K562 (cell line): Measurements from ENCODE around the gene CAPN5. TPM values are rescaled to one million over a fixed set of nuclear protein-coding genes. Genes with fewer than 3 reads are reported as not detected.
A peak's percentile ranks its signal among the peaks of the same experiment; 100 is the strongest.

Experiments
- FOXA3 ChIP-seq, 2 experiments: fragments of 450-650 bp in 1 of 2; sonication (generic) in 1 of 2; formaldehyde crosslinking; IDR thresholded peaks in 1 of 2; conservative IDR thresholded peaks in 1 of 2; 2 replicates each; pipeline versions ENCODE4 v1.4.0 to v1.8.0; 2020 to 2022; ENCODE audit warnings: mild to moderate bottlenecking in 2 of 2, missing genetic modification reagents in 1 of 2
- NFIC ChIP-seq: fragments of 450-650 bp; IDR thresholded peaks from 2 replicates; pipeline ENCODE4 v1.6.1; 2017; ENCODE audit warnings: mild to moderate bottlenecking, inconsistent platforms
- PURB ChIP-seq: sonication (generic); formaldehyde crosslinking; IDR thresholded peaks from 2 replicates; pipeline ENCODE4 v1.9.0; 2021; ENCODE audit warnings: low read depth, mild to moderate bottlenecking, missing genetic modification reagents
- SAP30 ChIP-seq: fragments of 200-600 bp; sonication (generic); IDR thresholded peaks from 2 replicates; pipeline ENCODE4 v1.6.1; 2012; ENCODE audit warnings: borderline replicate concordance, low read depth, mild to moderate bottlenecking, moderate library complexity, low read length, control low read depth, inconsistent platforms; ENCODE audit not compliant: insufficient read depth, poor library complexity, severe bottlenecking
- ZC3H4 ChIP-seq: sonication (generic); formaldehyde crosslinking; IDR thresholded peaks from 2 replicates; pipeline ENCODE4 v1.9.0; 2021; ENCODE audit warnings: missing genetic modification reagents, borderline replicate concordance
- ZC3H8 ChIP-seq: fragments of 450-650 bp; IDR thresholded peaks from 2 replicates; pipeline ENCODE4 v1.6.1; 2017
- ZNF174 ChIP-seq: fragments of 250-450 bp; sonication (Bioruptor Pico); IDR thresholded peaks from 2 replicates; pipeline ENCODE4 v1.4.0; 2020; ENCODE audit warnings: mild to moderate bottlenecking
- ZNF217 ChIP-seq: sonication (generic); formaldehyde crosslinking; IDR thresholded peaks from 2 replicates; pipeline ENCODE4 v1.8.0; 2022; ENCODE audit warnings: mild to moderate bottlenecking, missing genetic modification reagents
- ZNF354B ChIP-seq: fragments of 250-450 bp; sonication (Bioruptor Pico); IDR thresholded peaks from 2 replicates; pipeline ENCODE4 v1.4.0; 2020
- polyA plus RNA-seq, 8 experiments: library from polyadenylated mRNA; depleted of rRNA in 4 of 8; stranded (reverse) in 5 of 8; unstranded in 3 of 8; fragments of >200 nt; fragmentation: Nextera tagmentation in 2 of 8; fragmentation: Illumina TruSeq in 1 of 8; extraction: Ambion mirVana in 2 of 8; extraction: Trizol in 1 of 8; gene quantifications; 2 replicates each; pipeline versions ENCODE4 v1.2.1 to v1.2.3, GENCODE V29; 2011 to 2014; ENCODE audit warnings: inconsistent platforms in 1 of 8, missing spikeins in 1 of 8
- total RNA-seq, 7 experiments: library from RNA; depleted of rRNA in 6 of 7; stranded (reverse); fragments of >200 nt in 6 of 7; fragmentation: Illumina TruSeq in 2 of 7; extraction: Trizol in 2 of 7; gene quantifications; 2 replicates each; pipeline versions ENCODE4 v1.2.1 to v1.2.3, GENCODE V29; 2011 to 2021; ENCODE audit warnings: low replicate concordance in 1 of 7
- TF ChIP-seq, protein P1 (sequence below): fragments of 250-450 bp; sonication (Bioruptor Pico); IDR thresholded peaks from 2 replicates; pipeline ENCODE4 v1.4.0; 2020; ENCODE audit warnings: borderline replicate concordance
- TF ChIP-seq, protein P2 (sequence below): fragments of 450-650 bp; formaldehyde crosslinking; IDR thresholded peaks from 2 replicates; pipeline ENCODE4 v1.4.0; 2020; ENCODE audit warnings: mild to moderate bottlenecking, moderate library complexity
- TF ChIP-seq, protein P3 (sequence below), 2 experiments: IDR thresholded peaks; 2 replicates each; pipeline ENCODE4 v1.6.1; 2011; ENCODE audit warnings: borderline replicate concordance in 1 of 2, control low read depth in 1 of 2, low read depth in 1 of 2, low read length in 1 of 2, mild to moderate bottlenecking in 1 of 2, mixed read lengths in 1 of 2, moderate library complexity in 1 of 2; ENCODE audit not compliant: insufficient read depth in 1 of 2, insufficient read length in 1 of 2, poor library complexity in 1 of 2, severe bottlenecking in 1 of 2; ENCODE audit errors: extremely low read depth in 1 of 2
- TF ChIP-seq, protein P4 (sequence below): fragments of 200-800 bp; sonication (Bioruptor generic); IDR thresholded peaks from 2 replicates; pipeline ENCODE4 v1.6.1; 2016; ENCODE audit warnings: missing genetic modification characterization, missing compliant biosample characterization
- TF ChIP-seq, protein P5 (sequence below): sonication (generic); formaldehyde crosslinking; IDR thresholded peaks from 2 replicates; pipeline ENCODE4 v1.8.0; 2022; ENCODE audit warnings: mild to moderate bottlenecking, missing genetic modification reagents, borderline replicate concordance

Gene CAPN5
- total and polyA plus RNA-seq, 9 of the 15 experiments (the other 6 are each of a cell fraction or from before 2014, with no cell fraction given) = 0.04 to 0.44 (median 0.14) TPM; not detected in 2

DNA sequence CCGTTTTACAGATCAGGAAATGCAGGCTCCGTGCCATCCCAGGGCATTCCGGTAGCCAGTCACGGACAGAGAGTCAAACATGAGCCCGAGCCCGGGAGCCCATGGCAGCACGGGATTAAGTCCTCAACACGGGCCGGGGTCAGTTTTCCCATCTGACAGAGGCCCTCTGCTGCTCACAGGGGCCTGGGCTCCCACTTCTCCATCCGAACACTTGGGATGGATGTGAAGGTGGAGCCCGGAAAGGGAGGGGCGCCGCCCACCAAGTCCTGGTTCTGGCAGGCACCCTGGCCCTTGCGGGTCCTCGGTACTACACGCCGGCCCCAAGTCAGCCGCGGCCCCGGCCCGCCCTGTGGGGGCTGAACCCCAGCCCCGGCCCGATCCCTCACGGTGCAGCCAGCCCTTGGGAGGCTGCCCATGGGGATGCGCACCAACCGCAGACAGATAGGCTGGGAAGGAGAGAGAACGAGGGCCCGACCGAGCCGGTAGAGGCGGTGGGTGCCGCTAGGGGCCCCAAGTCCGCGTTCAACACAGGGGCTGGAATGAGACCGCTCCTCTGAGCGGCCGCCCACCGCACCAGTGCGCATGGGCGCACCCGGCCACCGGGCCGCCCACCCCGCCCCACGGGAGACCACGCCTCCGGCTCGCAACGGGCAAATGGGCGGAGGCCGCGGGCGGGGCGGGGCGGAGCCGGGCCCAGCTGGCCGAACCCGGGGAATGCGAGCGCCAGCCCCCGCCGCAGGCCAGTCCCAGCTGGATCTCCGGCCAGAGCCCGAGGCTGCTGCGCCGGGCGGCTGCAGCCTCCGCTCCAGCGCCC, at the start of gene CAPN5 (continued):
- TF ChIP-seq, protein P1, sequence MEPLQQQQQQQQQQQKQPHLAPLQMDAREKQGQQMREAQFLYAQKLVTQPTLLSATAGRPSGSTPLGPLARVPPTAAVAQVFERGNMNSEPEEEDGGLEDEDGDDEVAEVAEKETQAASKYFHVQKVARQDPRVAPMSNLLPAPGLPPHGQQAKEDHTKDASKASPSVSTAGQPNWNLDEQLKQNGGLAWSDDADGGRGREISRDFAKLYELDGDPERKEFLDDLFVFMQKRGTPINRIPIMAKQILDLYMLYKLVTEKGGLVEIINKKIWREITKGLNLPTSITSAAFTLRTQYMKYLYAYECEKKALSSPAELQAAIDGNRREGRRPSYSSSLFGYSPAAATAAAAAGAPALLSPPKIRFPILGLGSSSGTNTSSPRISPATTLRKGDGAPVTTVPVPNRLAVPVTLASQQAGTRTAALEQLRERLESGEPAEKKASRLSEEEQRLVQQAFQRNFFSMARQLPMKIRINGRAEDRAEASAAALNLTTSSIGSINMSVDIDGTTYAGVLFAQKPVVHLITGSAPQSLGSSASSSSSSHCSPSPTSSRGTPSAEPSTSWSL (CRISPR knock-in tag) = no peak
- no peak for TF ChIP-seq ZC3H8
- no peak for TF ChIP-seq FOXA3 (CRISPR knock-in tag; conservative IDR thresholded peaks at IDR 0.05 in 1 of 2, IDR thresholded peaks at IDR 0.05 in 1 of 2)
- no peak for TF ChIP-seq ZC3H4
- TF ChIP-seq ZNF217 = no peak
- TF ChIP-seq SAP30 = peak; percentile 76
- TF ChIP-seq ZNF354B (CRISPR knock-in tag) = no peak
- TF ChIP-seq NFIC = no peak
- TF ChIP-seq, protein P2, sequence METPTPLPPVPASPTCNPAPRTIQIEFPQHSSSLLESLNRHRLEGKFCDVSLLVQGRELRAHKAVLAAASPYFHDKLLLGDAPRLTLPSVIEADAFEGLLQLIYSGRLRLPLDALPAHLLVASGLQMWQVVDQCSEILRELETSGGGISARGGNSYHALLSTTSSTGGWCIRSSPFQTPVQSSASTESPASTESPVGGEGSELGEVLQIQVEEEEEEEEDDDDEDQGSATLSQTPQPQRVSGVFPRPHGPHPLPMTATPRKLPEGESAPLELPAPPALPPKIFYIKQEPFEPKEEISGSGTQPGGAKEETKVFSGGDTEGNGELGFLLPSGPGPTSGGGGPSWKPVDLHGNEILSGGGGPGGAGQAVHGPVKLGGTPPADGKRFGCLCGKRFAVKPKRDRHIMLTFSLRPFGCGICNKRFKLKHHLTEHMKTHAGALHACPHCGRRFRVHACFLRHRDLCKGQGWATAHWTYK (CRISPR knock-in tag) = no peak
- TF ChIP-seq ZNF174 = no peak
- no peak for TF ChIP-seq PURB (CRISPR knock-in tag)
- TF ChIP-seq, protein P3, sequence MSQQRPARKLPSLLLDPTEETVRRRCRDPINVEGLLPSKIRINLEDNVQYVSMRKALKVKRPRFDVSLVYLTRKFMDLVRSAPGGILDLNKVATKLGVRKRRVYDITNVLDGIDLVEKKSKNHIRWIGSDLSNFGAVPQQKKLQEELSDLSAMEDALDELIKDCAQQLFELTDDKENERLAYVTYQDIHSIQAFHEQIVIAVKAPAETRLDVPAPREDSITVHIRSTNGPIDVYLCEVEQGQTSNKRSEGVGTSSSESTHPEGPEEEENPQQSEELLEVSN (IDR thresholded peaks at IDR 0.05; ENCODE audit: borderline replicate concordance in 1 of 2, extremely low read depth in 1 of 2, insufficient read depth in 1 of 2, insufficient read length in 1 of 2, low read depth in 1 of 2, low read length in 1 of 2, poor library complexity in 1 of 2, severe bottlenecking in 1 of 2) = no peak
- TF ChIP-seq, protein P4, sequence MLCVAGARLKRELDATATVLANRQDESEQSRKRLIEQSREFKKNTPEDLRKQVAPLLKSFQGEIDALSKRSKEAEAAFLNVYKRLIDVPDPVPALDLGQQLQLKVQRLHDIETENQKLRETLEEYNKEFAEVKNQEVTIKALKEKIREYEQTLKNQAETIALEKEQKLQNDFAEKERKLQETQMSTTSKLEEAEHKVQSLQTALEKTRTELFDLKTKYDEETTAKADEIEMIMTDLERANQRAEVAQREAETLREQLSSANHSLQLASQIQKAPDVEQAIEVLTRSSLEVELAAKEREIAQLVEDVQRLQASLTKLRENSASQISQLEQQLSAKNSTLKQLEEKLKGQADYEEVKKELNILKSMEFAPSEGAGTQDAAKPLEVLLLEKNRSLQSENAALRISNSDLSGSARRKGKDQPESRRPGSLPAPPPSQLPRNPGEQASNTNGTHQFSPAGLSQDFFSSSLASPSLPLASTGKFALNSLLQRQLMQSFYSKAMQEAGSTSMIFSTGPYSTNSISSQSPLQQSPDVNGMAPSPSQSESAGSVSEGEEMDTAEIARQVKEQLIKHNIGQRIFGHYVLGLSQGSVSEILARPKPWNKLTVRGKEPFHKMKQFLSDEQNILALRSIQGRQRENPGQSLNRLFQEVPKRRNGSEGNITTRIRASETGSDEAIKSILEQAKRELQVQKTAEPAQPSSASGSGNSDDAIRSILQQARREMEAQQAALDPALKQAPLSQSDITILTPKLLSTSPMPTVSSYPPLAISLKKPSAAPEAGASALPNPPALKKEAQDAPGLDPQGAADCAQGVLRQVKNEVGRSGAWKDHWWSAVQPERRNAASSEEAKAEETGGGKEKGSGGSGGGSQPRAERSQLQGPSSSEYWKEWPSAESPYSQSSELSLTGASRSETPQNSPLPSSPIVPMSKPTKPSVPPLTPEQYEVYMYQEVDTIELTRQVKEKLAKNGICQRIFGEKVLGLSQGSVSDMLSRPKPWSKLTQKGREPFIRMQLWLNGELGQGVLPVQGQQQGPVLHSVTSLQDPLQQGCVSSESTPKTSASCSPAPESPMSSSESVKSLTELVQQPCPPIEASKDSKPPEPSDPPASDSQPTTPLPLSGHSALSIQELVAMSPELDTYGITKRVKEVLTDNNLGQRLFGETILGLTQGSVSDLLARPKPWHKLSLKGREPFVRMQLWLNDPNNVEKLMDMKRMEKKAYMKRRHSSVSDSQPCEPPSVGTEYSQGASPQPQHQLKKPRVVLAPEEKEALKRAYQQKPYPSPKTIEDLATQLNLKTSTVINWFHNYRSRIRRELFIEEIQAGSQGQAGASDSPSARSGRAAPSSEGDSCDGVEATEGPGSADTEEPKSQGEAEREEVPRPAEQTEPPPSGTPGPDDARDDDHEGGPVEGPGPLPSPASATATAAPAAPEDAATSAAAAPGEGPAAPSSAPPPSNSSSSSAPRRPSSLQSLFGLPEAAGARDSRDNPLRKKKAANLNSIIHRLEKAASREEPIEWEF (CRISPR knock-in tag) = no peak
- TF ChIP-seq, protein P5, sequence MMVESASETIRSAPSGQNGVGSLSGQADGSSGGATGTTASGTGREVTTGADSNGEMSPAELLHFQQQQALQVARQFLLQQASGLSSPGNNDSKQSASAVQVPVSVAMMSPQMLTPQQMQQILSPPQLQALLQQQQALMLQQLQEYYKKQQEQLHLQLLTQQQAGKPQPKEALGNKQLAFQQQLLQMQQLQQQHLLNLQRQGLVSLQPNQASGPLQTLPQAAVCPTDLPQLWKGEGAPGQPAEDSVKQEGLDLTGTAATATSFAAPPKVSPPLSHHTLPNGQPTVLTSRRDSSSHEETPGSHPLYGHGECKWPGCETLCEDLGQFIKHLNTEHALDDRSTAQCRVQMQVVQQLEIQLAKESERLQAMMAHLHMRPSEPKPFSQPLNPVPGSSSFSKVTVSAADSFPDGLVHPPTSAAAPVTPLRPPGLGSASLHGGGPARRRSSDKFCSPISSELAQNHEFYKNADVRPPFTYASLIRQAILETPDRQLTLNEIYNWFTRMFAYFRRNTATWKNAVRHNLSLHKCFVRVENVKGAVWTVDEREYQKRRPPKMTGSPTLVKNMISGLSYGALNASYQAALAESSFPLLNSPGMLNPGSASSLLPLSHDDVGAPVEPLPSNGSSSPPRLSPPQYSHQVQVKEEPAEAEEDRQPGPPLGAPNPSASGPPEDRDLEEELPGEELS (CRISPR knock-in tag) = no peak
